Tibial nerve (tissue), 4 donors: ENCODE results near the gene ITGA2. TPM values are rescaled to one million over a fixed set of nuclear protein-coding genes. Genes with fewer than 3 reads are reported as not detected.

Experiments used
- DNase-seq, 2 donors: peaks; one replicate each; pipeline ENCODE4 v3.0.0-alpha.2; 2019; ENCODE audit warnings: low spot score in 2 of 2
- H3K27ac ChIP-seq, 4 donors: fragments of 200-600 bp; sonication (generic) in 3 of 4; one replicate each; pipeline ENCODE4 v1.5.1; 2017 to 2019; ENCODE audit warnings: mild to moderate bottlenecking in 1 of 4
- H3K27me3 ChIP-seq, 2 donors: fragments of 200-600 bp; sonication (generic) in 1 of 2; one replicate each; pipeline versions ENCODE4 v1.5.1 to v1.6.0; 2017 to 2019
- H3K36me3 ChIP-seq, 3 donors: fragments of 200-600 bp; sonication (generic); one replicate each; pipeline ENCODE4 v1.5.1; 2018 to 2019
- H3K4me1 ChIP-seq, 4 donors: fragments of 200-600 bp; sonication (generic) in 3 of 4; one replicate each; pipeline ENCODE4 v1.5.1; 2017 to 2019
- H3K4me3 ChIP-seq, 4 donors: fragments of 200-600 bp; sonication (generic) in 3 of 4; one replicate each; pipeline ENCODE4 v1.5.1; 2017 to 2019; ENCODE audit warnings: mild to moderate bottlenecking in 1 of 4, moderate library complexity in 1 of 4
- H3K9me3 ChIP-seq, 4 donors: fragments of 200-600 bp; sonication (generic) in 3 of 4; one replicate each; pipeline ENCODE4 v1.5.1; 2017 to 2019
- EP300 ChIP-seq, 2 donors: sonication (generic); formaldehyde crosslinking; IDR thresholded peaks; one replicate each; pipeline ENCODE4 v1.6.1; 2017; ENCODE audit warnings: antibody characterized with exemption in 2 of 2, mild to moderate bottlenecking in 1 of 2
- POLR2A ChIP-seq, 2 donors: fragments of 450-650 bp; IDR thresholded peaks; one replicate each; pipeline ENCODE4 v1.6.1; 2017; ENCODE audit warnings: antibody characterized with exemption in 2 of 2, mild to moderate bottlenecking in 2 of 2, moderate library complexity in 2 of 2
- WGBS, 2 donors: methylation state at CpG; one replicate each; pipeline ENCODE4 v1.1.5; 2018; 5-methylcytosine and 5-hydroxymethylcytosine counted together
- total RNA-seq, 4 donors: library from RNA; depleted of rRNA; stranded (reverse); fragments of >200 nt; gene quantifications; one replicate each; pipeline ENCODE4 v1.1.0, GENCODE V29; 2016
- TF ChIP-seq, protein P1 (sequence below), 5 experiments: fragments of 200-600 bp in 3 of 5; fragments of 450-650 bp in 2 of 5; sonication (generic) in 3 of 5; IDR thresholded peaks; one replicate each; pipeline ENCODE4 v1.5.1; 2016 to 2019; ENCODE audit warnings: antibody characterized with exemption in 5 of 5, mild to moderate bottlenecking in 3 of 5, moderate library complexity in 2 of 5

Gene ITGA2
- total RNA-seq, 4 donors from 2014 or later: 3.7 to 6.1 (median 5.4) TPM

DNA sequence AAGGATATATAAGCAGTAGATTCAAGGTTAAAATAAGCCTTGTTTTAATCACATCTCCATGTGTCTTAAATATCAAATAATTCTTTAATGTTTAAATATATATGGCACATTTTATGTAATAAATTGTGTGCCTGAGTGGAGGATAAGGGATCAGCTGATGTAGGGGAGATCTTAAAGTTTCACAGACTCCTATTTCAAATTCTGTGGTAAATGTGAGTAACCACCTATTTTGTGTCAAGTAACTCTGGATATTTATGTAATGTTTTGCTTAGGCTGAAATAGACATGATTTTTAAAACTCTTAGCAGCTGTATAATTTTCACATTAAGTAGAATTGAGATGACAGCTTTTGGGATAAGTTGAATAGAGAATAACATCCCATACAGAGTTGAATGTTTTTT, 41.3 kb upstream of the ITGA2 start:
- Histone ChIP-seq H3K9me3 (no peaks in the 10 kb centered on the region), H3K27me3 (no peaks in the 10 kb centered on the region), H3K36me3 (peaks cover 0 to 3% (median 0%) of the 10 kb centered on the region in 3 donors), H3K4me1 (peaks cover 0 to 42% (median 0%) of the 10 kb centered on the region in 4 donors), H3K4me3 (no peak overlapping the region), H3K27ac (no peak overlapping the region)
- DNase-seq: no peak
- TF ChIP-seq, protein P1, sequence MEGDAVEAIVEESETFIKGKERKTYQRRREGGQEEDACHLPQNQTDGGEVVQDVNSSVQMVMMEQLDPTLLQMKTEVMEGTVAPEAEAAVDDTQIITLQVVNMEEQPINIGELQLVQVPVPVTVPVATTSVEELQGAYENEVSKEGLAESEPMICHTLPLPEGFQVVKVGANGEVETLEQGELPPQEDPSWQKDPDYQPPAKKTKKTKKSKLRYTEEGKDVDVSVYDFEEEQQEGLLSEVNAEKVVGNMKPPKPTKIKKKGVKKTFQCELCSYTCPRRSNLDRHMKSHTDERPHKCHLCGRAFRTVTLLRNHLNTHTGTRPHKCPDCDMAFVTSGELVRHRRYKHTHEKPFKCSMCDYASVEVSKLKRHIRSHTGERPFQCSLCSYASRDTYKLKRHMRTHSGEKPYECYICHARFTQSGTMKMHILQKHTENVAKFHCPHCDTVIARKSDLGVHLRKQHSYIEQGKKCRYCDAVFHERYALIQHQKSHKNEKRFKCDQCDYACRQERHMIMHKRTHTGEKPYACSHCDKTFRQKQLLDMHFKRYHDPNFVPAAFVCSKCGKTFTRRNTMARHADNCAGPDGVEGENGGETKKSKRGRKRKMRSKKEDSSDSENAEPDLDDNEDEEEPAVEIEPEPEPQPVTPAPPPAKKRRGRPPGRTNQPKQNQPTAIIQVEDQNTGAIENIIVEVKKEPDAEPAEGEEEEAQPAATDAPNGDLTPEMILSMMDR (IDR thresholded peaks at IDR 0.05): no peak
- TF ChIP-seq POLR2A (IDR thresholded peaks at IDR 0.05) (no peak), EP300 (IDR thresholded peaks at IDR 0.05) (no peak)

- peak; percentile 21 to 90 for DNase-seq
- H3K27ac ChIP-seq: peak overlapping the region in 2 of 4 donors; percentile 32 to 47
These were observed 40.6 kb upstream of the ITGA2 start for GRCh38 chr5:52948418-52949076.

DNA sequence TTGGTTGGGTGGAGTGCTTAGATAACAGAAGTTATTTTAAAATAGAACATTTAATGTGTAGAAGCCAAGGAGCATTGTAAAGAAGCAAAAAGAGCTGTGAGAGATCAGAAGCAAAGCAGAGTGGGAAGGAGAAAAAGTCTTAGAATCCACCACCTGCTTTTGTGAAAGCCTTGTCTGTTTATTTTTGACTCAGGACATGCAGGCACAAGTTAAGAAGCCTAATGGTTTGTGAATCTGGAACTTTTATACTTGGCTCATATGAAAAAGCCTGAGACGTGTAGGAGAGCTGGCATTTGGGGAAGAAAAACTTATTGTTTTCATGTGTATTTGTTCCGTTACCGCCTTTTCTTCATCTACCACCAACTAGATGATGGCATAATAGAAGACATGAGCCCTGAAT, 38.5 kb upstream of the ITGA2 start:
- Histone ChIP-seq H3K4me3 (no peak overlapping the region), H3K4me1 (peaks cover 0 to 42% (median 0%) of the 10 kb centered on the region in 4 donors), H3K27ac (peak overlapping the region in 2 of 4 donors; percentile 9 to 52), H3K27me3 (no peaks in the 10 kb centered on the region), H3K9me3 (no peaks in the 10 kb centered on the region), H3K36me3 (peaks cover 0 to 12% (median 0%) of the 10 kb centered on the region in 3 donors)
- no peak for TF ChIP-seq EP300 (IDR thresholded peaks at IDR 0.05)
- DNase-seq: no peak
- 44 to 60% methylated on average over 3 of the region's 3 CpGs for WGBS, 2 donors

More at GRCh38 chr5:52948418-52949076, 40.6 kb upstream of the ITGA2 start:
- H3K4me1 ChIP-seq: peaks cover 0 to 42% (median 0%) of the 10 kb centered on the region in 4 donors
- H3K9me3 ChIP-seq: no peaks in the 10 kb centered on the region
- peaks cover 0 to 6% (median 0%) of the 10 kb centered on the region in 3 donors for H3K36me3 ChIP-seq
- H3K27me3 ChIP-seq: no peaks in the 10 kb centered on the region
- TF ChIP-seq, protein P1 (IDR thresholded peaks at IDR 0.05): peak; percentile 68 to 88 (median 81)
- TF ChIP-seq EP300 (IDR thresholded peaks at IDR 0.05): peak in 1 of 2 donors; percentile 26
- TF ChIP-seq POLR2A (IDR thresholded peaks at IDR 0.05): no peak
- WGBS, 2 donors: 25 to 46% methylated on average over 1 of the region's 1 CpG
- no peak overlapping the region for H3K4me3 ChIP-seq

DNA sequence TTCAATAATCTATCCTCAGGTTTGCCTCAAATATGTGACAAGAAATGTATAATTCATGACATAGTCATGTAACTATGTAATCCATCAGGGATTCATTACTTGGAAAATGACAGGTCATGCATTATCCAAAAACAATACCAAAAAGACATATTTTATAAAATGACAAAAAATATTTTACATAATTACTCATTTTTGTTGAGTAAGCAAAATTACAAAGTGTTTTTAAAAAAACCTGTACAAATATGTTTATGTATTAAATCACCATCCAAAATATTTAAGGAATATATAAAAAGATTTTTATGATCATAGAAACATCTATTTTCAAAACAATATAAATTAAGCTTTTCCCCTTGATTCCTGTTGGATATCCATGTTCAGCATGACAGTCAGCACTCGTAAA, 36.7 kb upstream of the ITGA2 start:
- WGBS, 2 donors: 92% methylated on average over 1 of the region's 1 CpG
- Histone ChIP-seq H3K27ac (no peak overlapping the region), H3K36me3 (peaks cover 0 to 12% (median 0%) of the 10 kb centered on the region in 3 donors)

GRCh38 chr5:52956014-52956413, 33.1 kb upstream of the ITGA2 start:
- H3K27ac ChIP-seq: no peak overlapping the region
- H3K36me3 ChIP-seq: peaks cover 0 to 12% (median 0%) of the 10 kb centered on the region in 3 donors
- DNase-seq: no peak
- no peak overlapping the region for H3K4me3 ChIP-seq
- WGBS, 2 donors: 86 to 88% methylated on average over 4 of the region's 4 CpGs
- peaks cover 0 to 4% (median 0%) of the 10 kb centered on the region in 4 donors for H3K9me3 ChIP-seq
- TF ChIP-seq, protein P1 (IDR thresholded peaks at IDR 0.05): no peak
- TF ChIP-seq EP300 (IDR thresholded peaks at IDR 0.05) (no peak), POLR2A (IDR thresholded peaks at IDR 0.05) (no peak)
- no peaks in the 10 kb centered on the region for H3K27me3 ChIP-seq
- H3K4me1 ChIP-seq: peaks cover 0 to 3% (median 0%) of the 10 kb centered on the region in 4 donors

More for the DNA sequence above, 36.7 kb upstream of the ITGA2 start:
- no peaks in the 10 kb centered on the region for H3K9me3 ChIP-seq
- TF ChIP-seq EP300 (IDR thresholded peaks at IDR 0.05) (no peak), POLR2A (IDR thresholded peaks at IDR 0.05) (no peak)
- TF ChIP-seq, protein P1 (IDR thresholded peaks at IDR 0.05): no peak
- no peak overlapping the region for H3K4me3 ChIP-seq
- H3K27me3 ChIP-seq: no peaks in the 10 kb centered on the region
- no peak for DNase-seq
- H3K4me1 ChIP-seq: peaks cover 0 to 26% (median 0%) of the 10 kb centered on the region in 4 donors
